Measurements from ENCODE around the gene SAMD9.

Gene SAMD9

GRCh38 chr7:93156884-93157283 is 39.1 kb upstream of the SAMD9 start:
- Mint-ChIP-seq H3K4me3 (no peak overlapping the region), H3K27ac (no peak overlapping the region), H3K4me1 (no peaks in the 10 kb centered on the region), H3K27me3 (ENCODE audit: low read depth, poor library complexity) (no peaks in the 10 kb centered on the region), H3K9me3 (no peaks in the 10 kb centered on the region), H3K36me3 (ENCODE audit: low read depth) (no peaks in the 10 kb centered on the region)
- TF ChIP-seq, protein P1, sequence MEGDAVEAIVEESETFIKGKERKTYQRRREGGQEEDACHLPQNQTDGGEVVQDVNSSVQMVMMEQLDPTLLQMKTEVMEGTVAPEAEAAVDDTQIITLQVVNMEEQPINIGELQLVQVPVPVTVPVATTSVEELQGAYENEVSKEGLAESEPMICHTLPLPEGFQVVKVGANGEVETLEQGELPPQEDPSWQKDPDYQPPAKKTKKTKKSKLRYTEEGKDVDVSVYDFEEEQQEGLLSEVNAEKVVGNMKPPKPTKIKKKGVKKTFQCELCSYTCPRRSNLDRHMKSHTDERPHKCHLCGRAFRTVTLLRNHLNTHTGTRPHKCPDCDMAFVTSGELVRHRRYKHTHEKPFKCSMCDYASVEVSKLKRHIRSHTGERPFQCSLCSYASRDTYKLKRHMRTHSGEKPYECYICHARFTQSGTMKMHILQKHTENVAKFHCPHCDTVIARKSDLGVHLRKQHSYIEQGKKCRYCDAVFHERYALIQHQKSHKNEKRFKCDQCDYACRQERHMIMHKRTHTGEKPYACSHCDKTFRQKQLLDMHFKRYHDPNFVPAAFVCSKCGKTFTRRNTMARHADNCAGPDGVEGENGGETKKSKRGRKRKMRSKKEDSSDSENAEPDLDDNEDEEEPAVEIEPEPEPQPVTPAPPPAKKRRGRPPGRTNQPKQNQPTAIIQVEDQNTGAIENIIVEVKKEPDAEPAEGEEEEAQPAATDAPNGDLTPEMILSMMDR (IDR thresholded peaks at IDR 0.05), result no peak
- DNase-seq, result no peak

DNA sequence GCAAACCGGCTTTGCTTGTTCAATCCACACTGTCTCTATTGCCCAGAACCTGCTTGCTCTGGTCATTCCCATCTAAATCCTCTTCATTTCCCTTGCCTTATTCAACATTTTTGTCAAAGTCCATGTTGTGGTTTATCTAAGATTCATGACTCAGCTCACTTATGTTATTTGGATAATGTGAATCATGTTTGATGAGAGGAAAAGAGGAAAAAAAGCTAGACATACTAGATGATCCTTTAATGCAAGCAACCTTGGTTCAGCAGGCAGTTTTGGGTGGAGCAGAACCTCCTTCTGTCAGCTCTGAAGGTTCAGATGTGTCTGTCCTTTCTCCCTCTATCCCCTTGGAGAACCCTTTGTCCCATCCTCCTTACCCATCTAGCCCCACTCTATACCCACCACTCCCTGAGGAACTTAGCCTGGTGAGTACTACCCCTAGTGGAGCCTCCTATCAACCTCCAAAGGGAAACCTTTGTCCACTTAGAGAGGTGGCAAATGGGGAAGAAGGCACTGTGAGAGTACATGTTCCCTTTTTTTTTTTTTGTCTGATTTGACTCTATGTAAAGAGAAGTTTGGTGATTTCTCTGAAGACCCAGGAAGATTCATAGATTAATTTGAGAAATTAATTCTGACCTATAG is 32.5 kb upstream of the SAMD9 start:
- TF ChIP-seq, protein P1 (IDR thresholded peaks at IDR 0.05), result no peak
- no peak for DNase-seq
- Mint-ChIP-seq H3K9me3 (no peaks in the 10 kb centered on the region), H3K27me3 (ENCODE audit: low read depth, poor library complexity) (no peaks in the 10 kb centered on the region), H3K4me1 (no peaks in the 10 kb centered on the region), H3K4me3 (no peak overlapping the region), H3K36me3 (ENCODE audit: low read depth) (no peaks in the 10 kb centered on the region), H3K27ac (no peak overlapping the region)

DNA sequence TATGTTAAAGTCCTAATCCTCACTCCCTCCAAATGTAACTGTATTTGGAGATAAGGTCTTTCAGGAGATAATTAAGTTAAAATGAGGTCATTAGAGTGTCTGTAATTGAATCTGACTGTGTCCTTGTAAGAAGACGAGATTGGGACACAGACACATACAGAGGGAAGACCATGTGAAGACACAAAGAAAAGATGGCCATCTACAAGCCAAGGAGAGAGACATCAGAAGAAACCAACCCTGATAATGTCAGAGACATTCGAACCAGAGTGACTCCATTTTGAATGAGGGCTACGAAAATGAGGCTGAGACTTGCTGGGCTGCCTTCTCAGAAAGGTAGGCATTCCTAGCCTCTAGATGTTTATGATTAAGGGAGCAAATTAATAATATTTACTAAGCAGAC is 30.9 kb upstream of the SAMD9 start:
- DNase-seq, result no peak
- H3K9me3 Mint-ChIP-seq, result no peaks in the 10 kb centered on the region
- TF ChIP-seq, protein P1 (IDR thresholded peaks at IDR 0.05), result no peak
- H3K27ac Mint-ChIP-seq, result no peak overlapping the region
- no peaks in the 10 kb centered on the region for H3K27me3 Mint-ChIP-seq (ENCODE audit: low read depth, poor library complexity)
- no peaks in the 10 kb centered on the region for H3K4me1 Mint-ChIP-seq
- H3K4me3 Mint-ChIP-seq, result no peak overlapping the region
- no peaks in the 10 kb centered on the region for H3K36me3 Mint-ChIP-seq (ENCODE audit: low read depth)

GRCh38 chr7:93148144-93148543 is 30.4 kb upstream of the SAMD9 start, which contains the start of gene SAMD9L:
SAMD9L (minus strand) TSS chr7:93148385; CDS start chr7:93135971, 12,414 bp downstream.
- no peak for DNase-seq
- TF ChIP-seq, protein P1 (IDR thresholded peaks at IDR 0.05), result no peak
- no peaks in the 10 kb centered on the region for H3K4me1 Mint-ChIP-seq
- H3K9me3 Mint-ChIP-seq, result no peaks in the 10 kb centered on the region
- H3K36me3 Mint-ChIP-seq (ENCODE audit: low read depth), result no peaks in the 10 kb centered on the region
- peaks cover 4% of the 10 kb centered on the region for H3K27me3 Mint-ChIP-seq (ENCODE audit: low read depth, poor library complexity)
- H3K27ac Mint-ChIP-seq, result no peak within 1 kb of the TSS
- no peak within 1 kb of the TSS for H3K4me3 Mint-ChIP-seq

- Mint-ChIP-seq H3K4me3 (no peak overlapping the region), H3K27ac (no peak overlapping the region), H3K4me1 (no peaks in the 10 kb centered on the region), H3K36me3 (ENCODE audit: low read depth) (no peaks in the 10 kb centered on the region), H3K9me3 (no peaks in the 10 kb centered on the region), H3K27me3 (ENCODE audit: low read depth, poor library complexity) (peaks cover 10% of the 10 kb centered on the region)
- TF ChIP-seq, protein P1 (IDR thresholded peaks at IDR 0.05), result no peak
- DNase-seq, result no peak
These were observed 29.6 kb upstream of the SAMD9 start for GRCh38 chr7:93147363-93147762.

DNA sequence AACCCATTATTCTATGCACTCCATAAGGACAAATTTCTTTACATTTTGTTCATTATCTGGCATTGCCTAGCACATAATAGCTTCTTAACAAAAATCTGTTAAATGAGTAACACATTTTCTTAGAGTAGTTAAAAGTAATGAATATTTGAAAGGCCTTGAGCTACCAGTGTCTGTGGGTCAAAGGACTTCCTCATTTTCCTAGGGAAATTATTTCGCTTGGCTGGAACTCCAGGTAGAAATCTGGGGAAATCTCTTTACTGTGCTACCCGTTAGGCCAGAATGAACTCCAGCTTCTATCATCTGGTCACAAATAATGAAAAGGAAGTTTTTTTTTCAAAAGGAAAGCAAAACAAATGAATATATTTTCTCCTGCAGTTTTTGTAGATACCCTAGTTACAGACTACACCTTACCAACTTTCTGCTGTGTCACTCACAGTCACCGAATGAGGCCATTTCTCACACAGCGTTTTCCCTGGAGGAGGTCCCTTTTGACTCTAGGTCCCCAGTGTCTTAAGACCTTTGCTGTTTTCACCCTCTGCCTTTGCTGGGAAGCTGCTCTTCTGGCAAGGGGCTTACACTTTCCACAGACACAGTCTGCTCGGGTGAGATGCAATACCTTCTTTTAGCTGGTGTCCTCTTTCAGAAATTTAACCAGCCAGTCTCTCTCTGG is 28.8 kb upstream of the SAMD9 start:
- H3K27ac Mint-ChIP-seq, result no peak overlapping the region
- no peaks in the 10 kb centered on the region for H3K4me1 Mint-ChIP-seq
- no peaks in the 10 kb centered on the region for H3K9me3 Mint-ChIP-seq
- no peaks in the 10 kb centered on the region for H3K36me3 Mint-ChIP-seq (ENCODE audit: low read depth)
- TF ChIP-seq, protein P1 (IDR thresholded peaks at IDR 0.05), result no peak
- no peak overlapping the region for H3K4me3 Mint-ChIP-seq
- peaks cover 10% of the 10 kb centered on the region for H3K27me3 Mint-ChIP-seq (ENCODE audit: low read depth, poor library complexity)
- no peak for DNase-seq

Measured in nephron progenitor cell (in vitro differentiated cells).